COR-L47 (cell line): ENCODE measurements around the gene ZNF679.
A peak's percentile ranks its signal among the peaks of the same experiment; 100 is the strongest.
"Not testable (repeated sequence)": the region's sequence is repeated elsewhere in the genome, so short reads cannot be mapped to it uniquely, and the experiment has no call there.

ENCODE experiments used
- DNase-seq: peaks from one replicate; lab custom pipeline; 2025; lab: John Stamatoyannopoulos, UW

Gene ZNF679

GRCh38 chr7:64228174-64228573 lies at the start of gene ZNF679:
ZNF679 (plus strand) TSS chr7:64228474; CDS start chr7:64249118, 20,644 bp downstream.
- not testable (repeated sequence) for DNase-seq

DNA sequence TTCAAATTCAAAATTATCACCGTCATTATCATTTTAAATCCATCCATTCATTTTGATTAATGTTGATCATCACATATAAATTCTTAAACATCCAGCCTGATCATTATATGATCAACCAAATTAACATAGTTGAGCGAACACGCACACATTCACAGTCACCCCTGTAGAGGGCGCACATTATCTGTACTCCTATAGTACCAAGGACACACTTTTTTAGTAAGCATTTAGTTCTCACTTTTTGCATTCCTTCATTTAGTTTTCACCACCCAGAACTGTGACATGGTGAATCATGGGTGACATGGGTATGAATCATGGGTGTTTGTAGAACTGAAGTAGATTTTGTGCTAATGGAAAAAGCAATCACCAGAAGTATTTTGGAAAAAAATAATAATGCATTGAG lies 47.3 kb upstream of the ZNF679 start:
- DNase-seq = no peak

GRCh38 chr7:64181586-64181985 lies 46.7 kb upstream of the ZNF679 start:
- DNase-seq = no peak

GRCh38 chr7:64182036-64182790 lies 46.1 kb upstream of the ZNF679 start:
- no peak for DNase-seq

DNA sequence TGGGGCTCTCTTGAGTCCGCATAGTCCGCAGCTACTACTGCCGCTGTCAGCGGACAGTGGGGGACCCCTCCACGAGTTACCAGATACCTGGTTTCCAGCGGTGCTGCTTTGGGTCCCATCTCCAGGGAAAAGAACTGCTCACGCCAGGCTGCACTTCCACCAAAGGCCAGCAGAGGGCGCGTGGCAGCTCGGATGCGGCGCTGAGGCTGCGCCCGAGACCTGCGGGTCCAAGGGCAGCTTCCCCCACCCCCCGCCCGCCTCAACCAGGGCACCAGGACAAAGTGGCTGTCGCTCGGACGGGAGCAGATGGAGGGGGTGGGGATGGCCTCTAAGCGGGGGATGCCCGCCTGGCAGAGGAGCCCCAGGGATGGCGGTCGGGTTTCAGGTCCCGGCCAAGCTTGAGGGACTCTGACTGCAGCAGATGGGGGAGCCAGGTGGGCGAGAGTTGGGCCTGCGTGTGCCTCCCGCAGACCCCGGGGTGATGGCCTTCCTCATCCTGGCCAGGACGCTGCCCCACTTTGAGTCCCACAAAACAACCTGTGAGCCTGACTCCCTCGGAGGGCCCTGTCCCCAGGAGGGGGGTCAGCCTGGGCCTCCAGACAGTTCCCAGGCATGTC lies 45.0 kb upstream of the ZNF679 start:
- no peak for DNase-seq

- no peak for DNase-seq
These were observed 44.4 kb upstream of the ZNF679 start for GRCh38 chr7:64183827-64184372.

- DNase-seq = no peak
These were observed 43.9 kb upstream of the ZNF679 start for GRCh38 chr7:64184376-64184775.

DNA sequence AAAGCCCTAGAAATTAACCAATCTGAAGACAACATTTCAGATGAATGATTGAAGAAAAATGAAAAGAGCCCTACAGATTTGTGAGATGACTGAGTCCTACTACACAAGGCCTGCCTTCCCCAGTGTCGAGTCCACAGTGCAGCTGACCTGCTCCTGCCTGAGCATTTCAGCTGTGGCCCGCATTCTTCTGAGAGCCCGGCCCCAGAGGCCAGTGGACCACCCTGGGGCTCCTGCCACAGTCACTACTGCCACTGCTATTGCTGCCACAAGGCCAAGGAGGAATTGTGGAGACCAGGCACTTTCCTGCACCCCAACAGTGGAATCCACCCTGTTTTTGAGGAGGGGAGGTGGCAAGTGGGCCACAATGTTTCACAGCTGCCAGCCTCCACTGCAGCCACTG lies 40.9 kb upstream of the ZNF679 start:
- DNase-seq = no peak

DNA sequence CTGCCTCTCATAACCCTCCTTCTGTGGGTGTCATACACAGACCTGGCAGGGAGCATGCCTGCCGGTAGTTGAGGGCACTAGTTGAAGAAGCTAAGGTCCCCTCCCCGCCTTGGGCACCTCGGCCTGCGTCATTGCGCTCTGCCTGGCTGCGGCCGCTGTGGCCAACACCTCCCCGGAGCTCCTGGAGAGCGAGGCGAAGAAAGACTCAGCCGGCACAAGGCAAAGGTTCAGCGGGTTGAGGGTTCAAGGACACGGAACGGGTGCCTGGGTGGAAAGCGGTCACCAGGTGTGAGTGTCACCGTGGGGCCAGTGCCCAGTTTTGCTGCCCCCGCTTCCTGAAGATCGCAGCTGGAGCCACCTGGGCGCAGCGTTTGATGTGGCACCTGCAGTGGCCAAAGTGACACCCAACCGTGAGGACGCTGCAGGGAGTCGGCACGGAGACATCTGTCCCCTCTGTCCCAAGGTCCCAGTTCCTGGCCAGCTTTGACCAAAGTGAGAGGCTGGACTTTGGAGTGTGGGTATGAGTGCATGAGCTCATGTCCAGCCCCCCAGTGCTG lies 36.0 kb upstream of the ZNF679 start:
- no peak for DNase-seq

DNA sequence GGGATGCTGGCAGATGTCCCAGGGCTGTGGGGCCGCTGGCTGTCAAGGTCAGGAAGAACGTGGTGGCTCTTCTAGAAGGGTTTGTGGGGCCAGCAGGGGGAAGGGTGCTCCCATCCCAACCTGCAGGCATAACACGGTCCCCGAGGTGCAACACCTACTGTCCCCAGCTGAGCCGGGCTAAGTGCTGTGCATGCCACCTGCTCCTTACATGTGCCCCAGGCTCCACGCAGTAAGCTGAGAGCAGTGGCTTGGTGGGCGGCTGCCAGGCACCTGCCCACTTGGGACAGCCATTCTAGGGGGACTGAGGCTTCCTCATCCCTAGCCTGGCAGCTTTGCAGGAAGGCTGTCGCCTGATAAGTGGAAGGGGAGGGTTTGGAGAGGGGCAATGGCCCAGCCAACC lies 35.5 kb upstream of the ZNF679 start:
- DNase-seq = no peak

DNA sequence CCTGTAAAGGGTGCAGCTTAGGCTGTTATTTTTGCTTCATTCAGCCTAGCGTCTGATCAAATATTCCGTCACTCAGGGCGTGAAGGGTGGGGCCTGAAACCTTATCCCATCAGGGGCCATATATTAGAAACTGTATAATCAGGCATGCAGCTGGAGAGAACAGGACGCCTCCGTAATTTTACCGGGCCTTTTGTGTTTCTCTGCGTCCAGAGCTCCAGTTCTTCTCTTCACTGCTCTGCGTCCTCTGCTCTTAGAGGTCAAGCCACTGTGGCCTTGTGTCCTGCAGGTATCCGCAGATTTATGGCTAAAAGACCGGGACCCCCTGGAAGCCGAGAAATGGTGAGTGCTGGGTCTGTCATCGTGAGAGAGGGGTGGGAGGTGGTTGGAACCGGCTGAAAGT lies 21.4 kb upstream of the ZNF679 start, which contains the start of gene ZNF735:
TSS of gene ZNF735 (plus strand) at position 301 of the 400 bp plus-strand sequence. CDS start at position 301, 0 bp downstream.
- DNase-seq = no peak

GRCh38 chr7:64219710-64220298 lies 8.5 kb upstream of the ZNF679 start:
- DNase-seq = not testable (repeated sequence)

- no peak for DNase-seq
These were observed 4.9 kb upstream of the ZNF679 start for GRCh38 chr7:64223366-64223765.

- DNase-seq = no peak
These were observed 38.2 kb downstream of the ZNF679 start for GRCh38 chr7:64266341-64266919.

DNA sequence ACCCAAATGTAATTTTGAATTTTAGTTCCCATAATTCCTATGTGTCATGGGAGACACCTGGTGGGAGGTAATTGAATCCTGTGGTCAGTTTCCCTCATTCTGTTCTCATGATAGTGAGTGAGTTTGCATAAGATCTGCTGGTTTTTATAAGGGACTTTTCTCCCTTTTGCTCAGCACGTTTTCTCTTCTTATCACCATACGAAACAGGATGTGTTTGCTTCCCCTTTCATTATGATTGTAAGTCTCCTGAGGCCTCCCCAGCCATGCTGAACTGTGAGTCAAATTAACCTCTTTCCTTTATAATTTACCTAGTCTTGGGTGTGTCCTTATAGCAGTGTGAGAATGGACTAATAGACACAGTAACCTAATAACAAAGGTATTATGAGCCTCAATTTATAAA lies 49.4 kb downstream of the ZNF679 start:
- DNase-seq = no peak

DNA sequence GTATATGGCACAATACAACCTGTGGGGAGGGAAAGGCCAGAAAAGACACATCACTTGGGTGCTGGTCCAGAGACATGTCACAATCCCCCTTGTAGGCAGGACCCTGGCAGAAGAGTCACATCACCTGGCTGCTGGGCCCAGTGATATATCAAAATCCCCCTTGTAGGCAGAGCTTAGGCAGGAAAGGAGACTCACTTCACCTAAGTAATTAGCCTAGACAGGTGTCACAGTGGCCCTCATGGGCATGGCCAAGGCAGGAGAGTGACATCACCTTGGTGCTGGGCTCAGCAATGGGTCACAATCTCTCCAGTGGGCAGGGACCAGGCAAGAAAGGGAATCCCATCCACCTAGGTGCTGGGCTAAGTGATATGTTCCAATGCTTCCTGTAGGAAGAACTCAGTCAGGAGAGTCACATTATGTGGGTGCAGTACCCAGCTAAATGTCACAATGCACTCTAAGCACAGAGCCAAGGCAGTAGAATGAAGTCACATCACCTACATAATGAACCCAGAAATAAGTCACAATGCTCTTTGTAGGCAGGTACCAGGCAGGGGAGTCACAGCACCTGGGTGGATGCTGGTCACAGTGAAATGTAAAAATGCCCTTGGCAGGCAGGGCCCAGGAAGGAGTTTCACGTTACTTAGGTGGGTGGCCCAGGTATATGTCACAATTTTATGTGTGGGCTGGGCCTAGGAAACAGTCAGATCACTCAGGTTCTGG lies 66.6 kb downstream of the ZNF679 start:
- DNase-seq = no peak

- not testable (repeated sequence) for DNase-seq
These were observed 69.1 kb downstream of the ZNF679 start for GRCh38 chr7:64297418-64297817.

DNA sequence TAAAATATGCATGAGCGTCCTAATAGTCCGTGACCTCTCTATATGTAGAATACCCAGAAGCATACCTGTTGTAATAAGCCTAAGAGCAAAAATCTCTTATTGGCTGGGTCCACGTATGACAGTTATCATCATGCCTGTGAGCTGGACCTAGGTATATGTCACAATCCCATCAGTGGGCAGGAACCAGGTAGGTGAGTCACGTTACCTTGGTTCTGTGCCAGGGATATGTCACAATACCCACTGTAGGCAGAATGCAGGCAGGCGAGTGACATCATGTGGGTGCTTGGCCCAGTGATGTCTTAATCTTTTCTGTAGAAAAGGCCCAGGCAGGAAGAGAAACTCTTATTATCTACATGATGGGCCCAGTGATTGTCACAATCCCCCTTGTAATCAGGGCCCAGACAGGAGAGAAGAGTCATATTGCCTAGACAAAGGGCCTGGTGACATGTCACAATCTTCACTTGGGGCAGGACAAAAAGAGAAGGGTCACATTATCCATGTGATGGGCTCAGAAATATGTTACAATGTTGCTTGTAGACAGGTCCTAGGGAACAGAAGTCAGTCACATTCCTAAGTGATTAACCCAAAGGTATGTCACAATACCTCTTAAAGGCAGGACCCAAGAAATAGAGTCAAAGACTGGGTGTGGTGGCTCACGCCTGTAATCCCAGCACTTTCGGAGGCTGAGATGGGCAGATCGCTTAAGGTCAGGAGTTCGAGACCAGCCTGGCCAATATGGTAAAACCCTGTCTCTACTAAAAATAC lies 72.5 kb downstream of the ZNF679 start:
- DNase-seq = no peak

- DNase-seq = peak; percentile 96
These were observed 79.2 kb downstream of the ZNF679 start for GRCh38 chr7:64307254-64308015.

DNA sequence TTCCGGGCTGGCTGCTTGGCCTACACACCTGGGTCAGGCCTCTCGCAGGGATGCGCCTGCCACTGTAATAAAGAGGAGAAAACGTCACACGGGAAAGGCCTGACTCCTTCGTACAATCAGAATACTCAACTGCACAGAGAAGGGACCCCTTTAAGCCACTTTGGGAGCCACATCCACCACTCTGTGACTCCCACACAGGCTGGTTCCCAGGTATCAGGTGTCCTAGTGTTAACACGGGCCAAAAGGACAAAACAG lies 79.7 kb downstream of the ZNF679 start:
- no peak for DNase-seq
